WI38 (cell line): ENCODE data around the gene TK2.
A peak's percentile ranks its signal among the peaks of the same experiment; 100 is the strongest.

Experiments
- H3K4me3 ChIP-seq: 2 replicates; pipeline ENCODE4 v1.5.1; 2011; ENCODE audit warnings: low read depth, mild to moderate bottlenecking, control low read depth, low read length
- CTCF ChIP-seq: IDR thresholded peaks from 2 replicates; pipeline ENCODE4 v1.5.1; 2012; ENCODE audit warnings: low read depth, mild to moderate bottlenecking, control low read depth, low read length

The TK2 gene

GRCh38 chr16:66481943-66482390 lies 68.0 kb downstream of the TK2 start:
- no peak overlapping the region for H3K4me3 ChIP-seq
- TF ChIP-seq CTCF: no peak

- TF ChIP-seq CTCF: no peak
- H3K4me3 ChIP-seq: no peak overlapping the region
Measured at GRCh38 chr16:66481081-66481942, 68.6 kb downstream of the TK2 start.

- no peak for TF ChIP-seq CTCF
- H3K4me3 ChIP-seq: no peak overlapping the region
Measured at GRCh38 chr16:66480265-66481080, 69.4 kb downstream of the TK2 start.

- no peak overlapping the region for H3K4me3 ChIP-seq
- TF ChIP-seq CTCF: no peak
Measured at GRCh38 chr16:66479661-66480264, 70.2 kb downstream of the TK2 start.

GRCh38 chr16:66478733-66479511 lies 71.0 kb downstream of the TK2 start:
- TF ChIP-seq CTCF: peak; percentile 74
- H3K4me3 ChIP-seq: no peak overlapping the region

- TF ChIP-seq CTCF: no peak
- no peak overlapping the region for H3K4me3 ChIP-seq
Measured at GRCh38 chr16:66477028-66477515, 72.8 kb downstream of the TK2 start.
